Measurements from ENCODE around the gene DEK. TPM values are rescaled to one million over a fixed set of nuclear protein-coding genes. Genes with fewer than 3 reads are reported as not detected.
"Not testable (repeated sequence)": the region's sequence is repeated elsewhere in the genome, so short reads cannot be mapped to it uniquely, and the experiment has no call there.

Gene DEK
- total RNA-seq, 1 donor from 2014 or later = 54.3 TPM

DNA sequence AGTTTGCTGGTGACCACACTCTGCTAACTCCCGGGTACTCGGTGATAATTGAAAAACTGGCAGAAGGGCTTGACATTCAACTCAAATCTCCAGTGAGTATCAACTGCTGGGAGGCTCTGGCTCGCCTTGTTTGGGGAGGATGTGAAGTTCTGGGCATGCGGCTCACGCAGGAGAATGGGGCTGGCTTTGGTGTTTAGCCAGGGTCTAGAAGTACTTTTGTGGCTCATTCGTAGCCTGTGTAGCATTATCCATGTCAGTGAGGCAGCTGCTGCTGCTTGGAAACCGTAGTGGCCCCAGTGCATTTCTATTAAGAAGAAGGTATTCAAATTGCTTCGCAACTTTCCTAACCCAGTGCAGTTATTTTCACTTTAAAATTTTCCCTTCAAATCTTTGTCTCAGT, 56.9 kb downstream of the DEK start:
- DNase-seq (ENCODE audit: low spot score) = no peak

- DNase-seq (ENCODE audit: low spot score) = no peak
Measured at GRCh38 chr6:18206591-18206990, 57.7 kb downstream of the DEK start.

- no peak for DNase-seq (ENCODE audit: low spot score)
Measured at GRCh38 chr6:18204691-18205090, 59.6 kb downstream of the DEK start.

GRCh38 chr6:18203786-18204185, 60.5 kb downstream of the DEK start:
- DNase-seq (ENCODE audit: low spot score) = no peak

GRCh38 chr6:18192026-18192425, 72.3 kb downstream of the DEK start:
- DNase-seq (ENCODE audit: low spot score) = no peak

DNA sequence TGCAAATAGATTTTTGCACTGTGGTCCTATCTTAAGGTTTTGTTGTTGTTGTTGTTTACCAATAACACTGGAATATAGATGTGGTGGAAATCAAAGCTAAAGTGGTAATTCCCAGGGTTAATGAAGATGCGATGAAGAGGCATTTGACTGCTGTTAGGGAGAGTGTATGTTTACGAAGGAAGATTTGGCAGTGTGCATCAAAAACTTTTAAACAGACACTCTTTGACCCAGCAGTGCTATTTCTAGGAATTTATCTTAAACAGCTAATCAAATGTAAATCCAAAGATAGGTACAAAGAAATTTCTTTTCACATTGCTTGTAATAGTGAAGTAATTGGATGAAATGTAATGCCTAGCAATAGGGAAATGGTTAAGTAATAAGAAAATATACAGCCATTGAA, 75.1 kb downstream of the DEK start:
- no peak for DNase-seq (ENCODE audit: low spot score)

GRCh38 chr6:18187701-18188100, 76.6 kb downstream of the DEK start:
- DNase-seq (ENCODE audit: low spot score) = no peak

- no peak for DNase-seq (ENCODE audit: low spot score)
Measured at GRCh38 chr6:18186540-18187250, 77.6 kb downstream of the DEK start.

DNA sequence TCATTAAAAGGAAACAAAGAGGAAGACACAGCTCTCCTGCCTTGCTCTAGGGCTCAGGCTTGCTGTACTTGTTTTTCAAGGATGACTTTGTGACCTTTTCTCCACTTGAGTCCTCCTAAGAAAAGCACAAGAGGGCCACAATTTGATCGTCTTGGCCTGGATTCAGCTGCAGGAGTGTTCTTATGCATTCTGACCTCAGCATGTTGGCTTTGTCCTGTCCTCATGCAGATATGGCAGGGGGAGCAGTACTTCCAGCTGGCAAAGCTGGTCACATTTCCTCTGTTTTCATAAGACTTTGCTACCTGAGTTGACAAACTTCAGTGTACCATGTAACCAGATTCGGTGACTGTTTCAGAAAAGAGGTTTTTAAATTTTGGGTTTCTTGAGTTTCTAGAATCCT, 78.3 kb downstream of the DEK start:
- DNase-seq (ENCODE audit: low spot score) = no peak

- DNase-seq (ENCODE audit: low spot score) = no peak
Measured at GRCh38 chr6:18185624-18186023, 78.7 kb downstream of the DEK start.

DNA sequence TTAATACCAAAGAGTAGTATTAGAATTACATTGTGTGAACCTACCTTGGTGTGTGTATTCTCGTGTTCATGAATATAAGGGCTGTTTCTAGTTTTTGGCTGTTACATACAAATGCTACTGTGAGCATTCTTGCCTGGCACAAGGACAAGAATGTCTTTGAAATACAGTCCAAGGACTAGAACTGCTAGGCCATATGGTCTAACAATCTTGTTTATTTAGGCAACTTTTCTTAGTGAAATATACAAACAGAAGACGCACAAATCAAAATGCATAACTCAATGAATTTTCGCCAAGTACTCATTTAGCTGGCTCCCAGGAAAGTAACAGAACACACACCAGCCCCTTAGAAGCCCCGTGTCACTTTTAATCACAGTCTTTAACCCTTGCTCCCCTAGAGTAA, 80.6 kb downstream of the DEK start:
- DNase-seq (ENCODE audit: low spot score) = no peak

DNA sequence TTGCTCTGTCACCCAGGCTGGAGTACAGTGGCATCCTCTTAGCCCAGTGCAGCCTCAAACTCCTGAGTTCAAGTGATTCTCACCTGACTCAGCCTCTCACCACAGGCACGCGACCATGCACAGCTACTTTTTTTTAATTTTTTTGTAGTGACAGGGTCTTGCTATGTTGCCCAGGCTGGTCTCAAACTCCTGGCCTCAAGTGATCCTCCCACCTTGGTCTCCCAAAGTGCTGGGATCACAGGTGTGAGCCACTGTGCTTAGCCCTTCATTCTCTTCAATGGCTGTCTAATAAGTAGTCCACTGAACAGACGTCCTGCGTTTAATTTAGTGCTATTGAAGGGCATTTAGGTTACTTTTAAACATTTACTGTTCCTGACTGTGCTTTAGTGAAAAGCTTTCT, 81.8 kb downstream of the DEK start:
- DNase-seq (ENCODE audit: low spot score) = no peak

GRCh38 chr6:18179770-18180356, 84.5 kb downstream of the DEK start:
- no peak for DNase-seq (ENCODE audit: low spot score)

- DNase-seq (ENCODE audit: low spot score) = no peak
Measured at GRCh38 chr6:18178960-18179615, 85.2 kb downstream of the DEK start.

GRCh38 chr6:18177286-18177965, 86.9 kb downstream of the DEK start:
- no peak for DNase-seq (ENCODE audit: low spot score)

- not testable (repeated sequence) for DNase-seq (ENCODE audit: low spot score)
Measured at GRCh38 chr6:18176198-18176597, 88.1 kb downstream of the DEK start.

Other genes starting within 250 kb of the DEK start
- gene NHLRC1, start 141.9 kb downstream of the DEK start, total RNA-seq = 2.1 TPM
- 7.1 TPM for gene TPMT, start 109.5 kb downstream of the DEK start, total RNA-seq
- 13.3 TPM for gene KDM1B, start 109.1 kb downstream of the DEK start, total RNA-seq
- gene RNF144B, start 122.8 kb upstream of the DEK start, total RNA-seq = 41.6 TPM

All from mesenteric fat pad (tissue), 1 donor.